ENCODE data around the gene EDEM3.
A peak's percentile ranks its signal among the peaks of the same experiment; 100 is the strongest.
"Not testable (repeated sequence)": the region's sequence is repeated elsewhere in the genome, so short reads cannot be mapped to it uniquely, and the experiment has no call there.

Gene EDEM3

GRCh38 chr1:184691719-184692324 lies 62.8 kb downstream of the EDEM3 start:
- no peak for TF ChIP-seq GATA1 (IDR thresholded peaks at IDR 0.05; ENCODE audit: low read depth, low read length)
- TF ChIP-seq POLR2A (IDR thresholded peaks at IDR 0.05; ENCODE audit: low read length): no peak
- peak; percentile 29 to 53 for DNase-seq

- TF ChIP-seq POLR2A (IDR thresholded peaks at IDR 0.05; ENCODE audit: low read length): no peak
- no peak for TF ChIP-seq GATA1 (IDR thresholded peaks at IDR 0.05; ENCODE audit: low read depth, low read length)
- no peak for DNase-seq
Measured at GRCh38 chr1:184686540-184686939, 68.1 kb downstream of the EDEM3 start.

- DNase-seq: no peak
- no peak for TF ChIP-seq POLR2A (IDR thresholded peaks at IDR 0.05; ENCODE audit: low read length)
- no peak for TF ChIP-seq GATA1 (IDR thresholded peaks at IDR 0.05; ENCODE audit: low read depth, low read length)
Measured at GRCh38 chr1:184685116-184685515, 69.5 kb downstream of the EDEM3 start.

- TF ChIP-seq POLR2A (IDR thresholded peaks at IDR 0.05; ENCODE audit: low read length): no peak
- no peak for TF ChIP-seq GATA1 (IDR thresholded peaks at IDR 0.05; ENCODE audit: low read depth, low read length)
- DNase-seq: no peak
Measured at GRCh38 chr1:184684285-184685074, 70.2 kb downstream of the EDEM3 start.

GRCh38 chr1:184682956-184683355 lies 71.7 kb downstream of the EDEM3 start:
- TF ChIP-seq GATA1 (IDR thresholded peaks at IDR 0.05; ENCODE audit: low read depth, low read length) (no peak), POLR2A (IDR thresholded peaks at IDR 0.05; ENCODE audit: low read length) (no peak)
- DNase-seq: no peak

- DNase-seq: not testable (repeated sequence)
Measured at GRCh38 chr1:184680611-184681225, 73.9 kb downstream of the EDEM3 start.

- DNase-seq: not testable (repeated sequence)
Measured at GRCh38 chr1:184679472-184679871, 75.2 kb downstream of the EDEM3 start.

- TF ChIP-seq POLR2A (IDR thresholded peaks at IDR 0.05; ENCODE audit: low read length) (no peak), GATA1 (IDR thresholded peaks at IDR 0.05; ENCODE audit: low read depth, low read length) (no peak)
- DNase-seq: no peak
Measured at GRCh38 chr1:184677344-184677743, 77.3 kb downstream of the EDEM3 start.

GRCh38 chr1:184673305-184673704 lies 81.4 kb downstream of the EDEM3 start:
- no peak for DNase-seq
- TF ChIP-seq POLR2A (IDR thresholded peaks at IDR 0.05; ENCODE audit: low read length): no peak
- no peak for TF ChIP-seq GATA1 (IDR thresholded peaks at IDR 0.05; ENCODE audit: low read depth, low read length)

GRCh38 chr1:184672013-184672726 lies 82.5 kb downstream of the EDEM3 start:
- TF ChIP-seq POLR2A (IDR thresholded peaks at IDR 0.05; ENCODE audit: low read length) (no peak), GATA1 (IDR thresholded peaks at IDR 0.05; ENCODE audit: low read depth, low read length) (no peak)
- no peak for DNase-seq

- DNase-seq: no peak
- TF ChIP-seq POLR2A (IDR thresholded peaks at IDR 0.05; ENCODE audit: low read length): no peak
- TF ChIP-seq GATA1 (IDR thresholded peaks at IDR 0.05; ENCODE audit: low read depth, low read length): no peak
Measured at GRCh38 chr1:184669391-184669790, 85.3 kb downstream of the EDEM3 start.

- DNase-seq: no peak
- TF ChIP-seq GATA1 (IDR thresholded peaks at IDR 0.05; ENCODE audit: low read depth, low read length) (no peak), POLR2A (IDR thresholded peaks at IDR 0.05; ENCODE audit: low read length) (no peak)
Measured at GRCh38 chr1:184665360-184665759, 89.3 kb downstream of the EDEM3 start.

- TF ChIP-seq GATA1 (IDR thresholded peaks at IDR 0.05; ENCODE audit: low read depth, low read length) (no peak), POLR2A (IDR thresholded peaks at IDR 0.05; ENCODE audit: low read length) (no peak)
- no peak for DNase-seq
Measured at GRCh38 chr1:184664661-184665060, 90.0 kb downstream of the EDEM3 start.

- TF ChIP-seq GATA1 (IDR thresholded peaks at IDR 0.05; ENCODE audit: low read depth, low read length) (no peak), POLR2A (IDR thresholded peaks at IDR 0.05; ENCODE audit: low read length) (no peak)
- DNase-seq: peak; percentile 65 to 75
Measured at GRCh38 chr1:184664042-184664660, 90.5 kb downstream of the EDEM3 start.

Data from erythroblast (primary cell).